Neural cell (in vitro differentiated cells): ENCODE results near the gene CACNA1D.

Experiments
- EP300 ChIP-seq: fragments of 450-650 bp; conservative IDR thresholded peaks from 2 replicates; pipeline ENCODE4 v1.6.1; 2014; ENCODE audit warnings: antibody characterized with exemption, mild to moderate bottlenecking, moderate library complexity; ENCODE audit not compliant: poor library complexity, severe bottlenecking
- EZH2 ChIP-seq: fragments of 200-600, 300-800 bp; shearing (Covaris generic), sonication (generic); IDR thresholded peaks from 2 replicates; pipeline ENCODE4 v1.6.1; 2014; ENCODE audit warnings: antibody characterized with exemption, low read length, borderline replicate concordance, mild to moderate bottlenecking; ENCODE audit not compliant: insufficient read depth, poor library complexity, severe bottlenecking
- POLR2AphosphoS5 ChIP-seq: IDR thresholded peaks from 2 replicates; pipeline ENCODE4 v1.6.1; 2012
- RAD21 ChIP-seq: fragments of 450-650 bp; conservative IDR thresholded peaks from 2 replicates; pipeline ENCODE4 v1.6.1; 2014; ENCODE audit warnings: antibody characterized with exemption, mild to moderate bottlenecking, moderate library complexity
- REST ChIP-seq: IDR thresholded peaks from 2 replicates; pipeline ENCODE4 v1.6.1; 2012; ENCODE audit warnings: borderline replicate concordance
- SMC3 ChIP-seq: fragments of 450-650 bp; conservative IDR thresholded peaks from 2 replicates; pipeline ENCODE4 v1.6.1; 2014; ENCODE audit warnings: antibody characterized with exemption, mild to moderate bottlenecking, moderate library complexity; ENCODE audit not compliant: poor library complexity
- TAF1 ChIP-seq: IDR thresholded peaks from 2 replicates; pipeline ENCODE4 v1.6.1; 2012; ENCODE audit warnings: low read depth
- TF ChIP-seq, protein P1 (sequence below): fragments of 450-650 bp; IDR thresholded peaks from 2 replicates; pipeline ENCODE4 v1.5.1; 2014; ENCODE audit warnings: antibody characterized with exemption, mild to moderate bottlenecking, moderate library complexity; ENCODE audit not compliant: poor library complexity, severe bottlenecking

GRCh38 chr3:53506110-53506762 is 11.8 kb downstream of the CACNA1D start:
- TF ChIP-seq, protein P1, sequence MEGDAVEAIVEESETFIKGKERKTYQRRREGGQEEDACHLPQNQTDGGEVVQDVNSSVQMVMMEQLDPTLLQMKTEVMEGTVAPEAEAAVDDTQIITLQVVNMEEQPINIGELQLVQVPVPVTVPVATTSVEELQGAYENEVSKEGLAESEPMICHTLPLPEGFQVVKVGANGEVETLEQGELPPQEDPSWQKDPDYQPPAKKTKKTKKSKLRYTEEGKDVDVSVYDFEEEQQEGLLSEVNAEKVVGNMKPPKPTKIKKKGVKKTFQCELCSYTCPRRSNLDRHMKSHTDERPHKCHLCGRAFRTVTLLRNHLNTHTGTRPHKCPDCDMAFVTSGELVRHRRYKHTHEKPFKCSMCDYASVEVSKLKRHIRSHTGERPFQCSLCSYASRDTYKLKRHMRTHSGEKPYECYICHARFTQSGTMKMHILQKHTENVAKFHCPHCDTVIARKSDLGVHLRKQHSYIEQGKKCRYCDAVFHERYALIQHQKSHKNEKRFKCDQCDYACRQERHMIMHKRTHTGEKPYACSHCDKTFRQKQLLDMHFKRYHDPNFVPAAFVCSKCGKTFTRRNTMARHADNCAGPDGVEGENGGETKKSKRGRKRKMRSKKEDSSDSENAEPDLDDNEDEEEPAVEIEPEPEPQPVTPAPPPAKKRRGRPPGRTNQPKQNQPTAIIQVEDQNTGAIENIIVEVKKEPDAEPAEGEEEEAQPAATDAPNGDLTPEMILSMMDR, result no peak
- no peak for TF ChIP-seq RAD21
- TF ChIP-seq EP300, result no peak
- TF ChIP-seq REST, result no peak
- no peak for TF ChIP-seq SMC3
- TF ChIP-seq EZH2, result no peak
- no peak for TF ChIP-seq TAF1
- TF ChIP-seq POLR2AphosphoS5, result no peak
